GM18951 (cell line): ENCODE data around the gene CLCN6.

Source experiments
- POLR2A ChIP-seq: IDR thresholded peaks from 4 replicates; pipeline ENCODE4 v1.6.1; 2011; ENCODE audit warnings: mild to moderate bottlenecking; ENCODE audit not compliant: insufficient read length, insufficient read depth; ENCODE audit errors: extremely low read depth
- in situ Hi-C: fragments of 300-500 bp; cut with MboI; formaldehyde crosslinking; loops from one replicate; pipeline ENCODE4 v1.12.0; 2022; ENCODE audit warnings: low sequenced_read_pairs, mixed read lengths, inconsistent platforms; ENCODE audit not compliant: unreplicated experiment

CLCN6 gene

GRCh38 chr1:11784993-11785769 is 20.8 kb upstream of the CLCN6 start:
- in situ Hi-C loops: no loop called here

GRCh38 chr1:11786168-11786567 is 19.8 kb upstream of the CLCN6 start:
- TF ChIP-seq POLR2A: no peak
- in situ Hi-C loops: no loop called here

More at GRCh38 chr1:11784993-11785769, 20.8 kb upstream of the CLCN6 start:
- TF ChIP-seq POLR2A: no peak

- no peak for TF ChIP-seq POLR2A
- in situ Hi-C loops: no loop called here
Observed at GRCh38 chr1:11787251-11787803, 18.7 kb upstream of the CLCN6 start.

GRCh38 chr1:11787804-11788436 is 18.1 kb upstream of the CLCN6 start:
- TF ChIP-seq POLR2A: no peak
- in situ Hi-C loops: no loop called here

- no peak for TF ChIP-seq POLR2A
- in situ Hi-C loops: no loop called here
Observed at GRCh38 chr1:11788549-11789053, 17.4 kb upstream of the CLCN6 start.

- TF ChIP-seq POLR2A: no peak
- in situ Hi-C loops: no loop called here
Observed at GRCh38 chr1:11789126-11790067, 16.6 kb upstream of the CLCN6 start.

- in situ Hi-C loops: no loop called here
- TF ChIP-seq POLR2A: no peak
Observed at GRCh38 chr1:11790101-11790879, 15.7 kb upstream of the CLCN6 start.

GRCh38 chr1:11790880-11791715 is 14.9 kb upstream of the CLCN6 start:
- no peak for TF ChIP-seq POLR2A
- in situ Hi-C loops: no loop called here

GRCh38 chr1:11792106-11792505 is 13.9 kb upstream of the CLCN6 start:
- no peak for TF ChIP-seq POLR2A

GRCh38 chr1:11793819-11794218 is 12.2 kb upstream of the CLCN6 start:
- in situ Hi-C loops: no loop called here
- no peak for TF ChIP-seq POLR2A

More at GRCh38 chr1:11792106-11792505, 13.9 kb upstream of the CLCN6 start:
- in situ Hi-C loops: no loop called here
